Stimulated activated CD4-positive, alpha-beta T cell treated with anti-CD3 and anti-CD28 coated beads, TNF-alpha, amount 100 ng/mL, for 1 hour (primary cell): Measurements from ENCODE around the gene PAX2.

Source experiments
- DNase-seq, 3 donors: peaks; one replicate each; pipeline ENCODE4 v3.0.0-alpha.2; 2020; ENCODE audit warnings: low read depth in 3 of 3, low spot score in 1 of 3

PAX2 gene

DNA sequence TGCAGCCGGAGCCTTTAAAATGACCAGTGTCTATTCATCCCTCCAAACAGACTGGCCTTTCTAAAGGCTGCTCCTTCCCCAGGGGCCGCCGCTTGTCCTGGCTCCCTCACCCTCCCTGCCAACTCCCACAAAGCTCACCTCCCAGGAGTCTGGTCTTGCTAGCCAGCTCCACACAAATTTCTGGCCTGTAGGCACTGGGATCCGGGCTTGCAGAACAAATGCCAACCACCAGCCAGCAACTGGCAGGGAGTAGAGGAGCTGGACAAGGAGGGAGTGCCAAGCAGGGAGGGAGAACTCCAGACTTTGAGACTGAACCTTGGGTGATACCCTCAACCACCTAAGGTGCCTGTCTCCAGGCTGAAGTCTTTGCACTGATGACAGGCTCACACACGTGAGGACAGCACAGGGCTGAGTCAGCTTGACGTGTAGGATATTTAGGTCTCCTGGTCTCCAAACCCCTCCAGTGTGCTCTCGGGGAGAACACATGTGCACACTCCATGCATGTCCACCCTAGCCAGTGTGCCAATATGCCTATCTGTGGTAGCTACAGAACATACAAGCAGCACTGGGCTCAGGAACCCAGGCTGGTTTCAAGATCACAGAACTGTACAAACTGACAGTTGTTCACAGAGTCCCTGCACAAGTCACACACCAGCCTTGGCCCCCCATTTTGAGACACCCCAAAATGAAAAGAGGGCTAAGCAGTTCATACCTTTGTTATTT lies 6.0 kb downstream of the PAX2 start:
- DNase-seq = no peak

DNA sequence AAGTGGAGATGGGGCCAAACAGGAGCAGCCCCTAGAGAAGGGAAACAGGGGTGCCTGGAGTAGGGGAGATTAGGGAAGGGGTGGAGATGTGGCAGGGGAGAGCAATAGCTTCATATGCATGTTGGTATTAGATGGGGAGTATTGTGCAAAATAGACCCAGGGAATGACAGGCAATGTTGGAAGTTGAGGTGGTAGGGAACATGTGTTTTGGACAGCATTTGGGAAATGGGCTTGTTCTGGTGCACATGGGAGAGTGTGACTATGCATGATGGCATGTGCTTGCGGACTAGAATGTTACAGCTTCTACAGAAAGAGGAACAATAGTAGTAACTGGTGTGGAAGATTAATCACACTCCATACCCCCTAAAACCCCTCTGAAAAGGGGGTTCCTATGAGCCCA lies 10.4 kb downstream of the PAX2 start:
- no peak for DNase-seq

- DNase-seq = no peak
Measured at GRCh38 chr10:100759331-100759730, 13.9 kb downstream of the PAX2 start.

- DNase-seq = no peak
Measured at GRCh38 chr10:100760726-100761125, 15.3 kb downstream of the PAX2 start.

DNA sequence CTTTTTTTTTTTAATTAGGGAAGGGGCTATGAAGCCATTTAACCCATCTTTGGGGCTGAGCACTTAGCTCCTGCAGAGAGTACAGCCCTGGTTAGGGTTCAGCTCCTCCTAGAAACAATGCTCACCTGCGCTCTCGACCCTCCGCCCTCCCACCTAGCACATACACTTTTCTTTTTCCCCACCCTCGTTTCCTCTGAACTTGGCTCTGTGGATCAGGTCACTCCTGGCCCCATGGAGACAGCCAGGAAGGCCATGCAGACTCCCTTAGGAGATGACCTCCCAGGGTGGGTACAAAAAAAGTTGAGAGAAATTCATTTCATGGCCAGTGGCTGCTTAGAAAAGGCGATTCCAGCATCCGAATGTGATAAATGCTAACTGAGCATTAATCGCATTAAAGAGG lies 15.8 kb downstream of the PAX2 start:
- DNase-seq = no peak

GRCh38 chr10:100763043-100763747 lies 17.8 kb downstream of the PAX2 start:
- DNase-seq = no peak

- DNase-seq = no peak
Measured at GRCh38 chr10:100766693-100767421, 21.5 kb downstream of the PAX2 start.

DNA sequence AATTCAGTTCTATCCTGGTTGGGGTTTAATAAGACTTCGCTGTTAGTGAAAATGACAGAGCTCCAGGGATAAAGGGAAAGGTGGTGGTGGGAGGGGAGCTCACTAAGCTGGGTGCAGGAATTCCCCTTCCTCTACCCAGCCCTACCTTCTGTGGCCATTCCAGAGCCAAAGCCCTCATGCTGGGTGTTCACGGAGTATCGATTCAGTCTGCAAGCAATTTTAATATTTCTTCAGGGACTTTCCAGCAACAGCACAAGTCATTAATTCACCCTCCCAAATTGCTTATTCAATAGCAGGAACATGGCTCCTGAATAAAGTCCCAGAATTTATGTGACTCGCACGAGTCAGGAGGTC lies 22.0 kb downstream of the PAX2 start:
- no peak for DNase-seq

DNA sequence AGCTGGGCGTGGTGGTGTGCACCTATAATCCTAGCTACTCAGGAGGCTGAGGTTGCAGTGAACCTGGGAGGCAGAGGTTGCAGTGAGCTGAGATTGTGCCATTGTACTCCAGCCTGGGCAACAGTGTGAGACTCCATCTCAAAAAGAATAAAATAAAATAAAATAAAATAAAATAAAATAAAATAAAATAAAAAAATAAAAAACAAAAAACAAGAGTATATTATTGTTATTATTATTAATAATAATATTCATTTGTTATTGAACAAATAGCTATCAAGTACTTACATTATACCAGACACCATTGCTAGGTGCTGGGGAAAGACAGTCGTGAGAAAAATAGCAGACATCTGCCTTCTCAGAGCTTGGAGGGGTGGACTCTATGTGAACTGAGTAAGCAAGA lies 24.1 kb downstream of the PAX2 start:
- DNase-seq = no peak

DNA sequence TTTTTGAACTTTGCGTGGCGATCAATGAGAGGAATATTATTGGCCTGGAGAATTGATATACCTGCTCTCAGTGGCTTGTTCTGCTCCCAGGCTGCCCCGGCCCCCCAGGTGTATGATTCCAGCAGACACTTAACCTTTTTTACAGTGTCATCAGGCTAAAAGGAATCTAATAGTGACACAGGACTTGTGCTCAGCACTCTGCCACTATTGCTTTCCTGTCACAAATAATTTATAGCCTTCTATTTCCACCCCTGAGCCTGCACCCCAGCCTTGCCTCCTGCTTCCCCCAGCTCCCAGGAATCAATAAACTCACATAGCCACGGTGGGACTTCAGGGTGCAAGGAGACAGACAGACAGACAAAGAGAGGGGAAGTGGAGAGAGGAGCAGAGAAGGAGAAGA lies 28.3 kb downstream of the PAX2 start:
- DNase-seq = no peak

DNA sequence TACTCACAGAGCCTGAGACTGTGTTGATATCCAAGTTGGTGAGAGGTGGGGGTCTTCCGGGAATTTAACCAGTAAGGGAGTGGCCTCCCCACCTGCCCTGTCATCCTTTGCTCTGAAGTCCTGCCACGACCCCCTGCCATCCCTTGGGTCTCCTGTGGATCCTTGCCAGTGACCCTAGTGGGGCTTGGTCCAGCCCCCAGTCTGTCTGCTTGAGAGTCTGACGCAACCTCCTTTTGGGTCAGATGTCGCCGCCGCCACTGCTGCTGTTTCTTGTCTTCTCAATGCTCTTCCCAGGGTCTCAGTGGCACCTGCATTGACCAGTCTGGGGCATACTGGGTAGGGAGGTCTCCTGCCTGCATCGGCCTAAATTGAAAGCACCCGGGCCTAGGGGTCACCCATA lies 28.8 kb downstream of the PAX2 start:
- no peak for DNase-seq

- DNase-seq = no peak
Measured at GRCh38 chr10:100774876-100775275, 29.5 kb downstream of the PAX2 start.

DNA sequence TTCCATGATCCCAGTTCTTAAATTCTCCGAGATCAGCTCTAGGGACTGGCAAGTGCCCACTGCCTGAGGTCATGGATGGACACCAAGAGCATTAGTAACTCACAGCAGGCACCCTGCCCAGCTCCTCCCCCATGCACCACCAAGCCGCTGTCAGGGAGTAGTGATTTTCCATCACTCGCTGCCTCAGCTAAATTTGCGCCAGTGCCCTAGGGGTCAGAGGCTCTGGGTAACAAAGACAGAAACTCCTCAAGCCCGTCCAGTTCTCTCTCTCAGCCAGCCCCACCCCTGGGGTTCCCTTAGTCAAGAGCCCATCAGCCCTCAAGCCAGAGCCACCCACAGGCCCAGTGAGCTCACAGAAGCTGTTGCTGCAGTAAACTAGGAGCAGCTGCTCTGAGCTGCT lies 30.0 kb downstream of the PAX2 start:
- no peak for DNase-seq

DNA sequence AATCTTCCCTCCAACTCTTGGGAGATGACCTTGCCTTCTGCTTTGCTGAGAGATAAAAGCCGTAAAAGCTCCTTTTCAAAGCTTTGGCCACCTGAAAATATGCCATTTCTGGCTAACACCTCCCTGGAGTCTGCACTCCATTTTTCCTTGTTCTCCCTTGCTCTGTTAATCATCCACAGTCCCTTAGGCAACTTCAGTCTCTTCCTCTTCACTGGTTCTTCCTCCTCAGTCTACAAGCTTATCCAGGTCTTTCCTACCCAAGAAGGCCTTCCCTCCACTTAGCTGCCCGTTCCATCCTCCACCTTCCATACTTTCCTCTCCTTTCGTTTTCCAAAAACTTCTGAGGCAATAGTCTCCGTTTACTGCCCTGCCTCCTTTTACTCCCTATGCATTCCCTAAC lies 30.5 kb downstream of the PAX2 start:
- DNase-seq = no peak

GRCh38 chr10:100776671-100777070 lies 31.3 kb downstream of the PAX2 start:
- DNase-seq = no peak

DNA sequence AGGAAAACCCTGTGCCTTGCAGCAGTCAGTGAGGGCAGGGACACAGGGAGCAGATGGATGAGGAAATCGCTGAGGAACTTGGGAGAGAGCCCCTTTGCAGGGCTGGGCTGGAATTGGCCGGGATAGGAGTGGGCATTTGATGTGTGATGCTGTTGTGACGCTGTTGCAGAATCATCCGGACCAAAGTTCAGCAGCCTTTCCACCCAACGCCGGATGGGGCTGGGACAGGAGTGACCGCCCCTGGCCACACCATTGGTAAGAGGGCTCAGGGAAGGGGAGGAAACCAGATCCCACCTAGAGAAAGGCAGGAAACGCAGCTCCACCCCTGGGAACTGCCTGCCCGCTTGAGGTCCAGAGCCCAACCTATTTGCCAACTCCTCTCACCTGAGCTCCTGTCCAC lies 33.9 kb downstream of the PAX2 start:
- DNase-seq = no peak

- DNase-seq = no peak
Measured at GRCh38 chr10:100780324-100780723, 34.9 kb downstream of the PAX2 start.

GRCh38 chr10:100781145-100781665 lies 35.8 kb downstream of the PAX2 start:
- DNase-seq = no peak

DNA sequence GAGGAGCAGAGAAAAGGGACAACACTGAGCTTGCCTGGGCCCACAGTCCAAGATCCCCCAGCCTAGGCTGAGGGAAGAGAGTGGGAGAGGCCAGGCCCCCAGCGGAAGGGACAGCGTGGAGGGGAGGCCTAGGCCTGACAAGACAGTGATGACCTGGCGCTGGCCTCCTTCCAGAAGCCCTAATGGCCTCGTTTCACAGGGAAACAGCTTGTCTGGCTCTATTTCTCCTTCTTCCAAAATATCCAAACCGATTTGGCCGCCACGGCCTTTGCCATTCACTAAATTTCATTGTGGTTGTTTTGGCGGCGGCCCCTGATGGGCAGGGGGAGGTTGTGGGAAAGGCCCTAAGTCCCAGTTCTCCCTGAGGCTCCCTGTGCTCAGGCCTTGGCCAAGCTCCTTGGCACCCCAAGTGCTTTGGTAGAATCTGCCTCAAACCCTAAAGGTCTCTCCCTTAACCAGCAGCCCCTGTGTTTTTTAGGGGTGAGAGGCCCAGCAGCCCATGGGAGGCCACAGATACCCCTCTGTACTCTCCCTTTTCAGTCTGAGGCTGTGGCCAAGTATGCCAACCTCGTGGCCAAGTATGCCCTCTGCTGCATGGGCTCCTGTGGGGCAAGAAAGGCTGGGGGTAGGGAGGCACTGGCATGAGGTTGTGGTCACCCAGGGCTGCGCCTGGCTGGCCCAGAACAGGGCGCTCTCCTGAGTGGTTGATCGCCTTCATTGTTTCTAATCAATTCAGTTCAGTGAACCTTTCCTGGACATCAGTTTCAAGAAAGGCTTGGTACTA lies 37.3 kb downstream of the PAX2 start:
- no peak for DNase-seq

DNA sequence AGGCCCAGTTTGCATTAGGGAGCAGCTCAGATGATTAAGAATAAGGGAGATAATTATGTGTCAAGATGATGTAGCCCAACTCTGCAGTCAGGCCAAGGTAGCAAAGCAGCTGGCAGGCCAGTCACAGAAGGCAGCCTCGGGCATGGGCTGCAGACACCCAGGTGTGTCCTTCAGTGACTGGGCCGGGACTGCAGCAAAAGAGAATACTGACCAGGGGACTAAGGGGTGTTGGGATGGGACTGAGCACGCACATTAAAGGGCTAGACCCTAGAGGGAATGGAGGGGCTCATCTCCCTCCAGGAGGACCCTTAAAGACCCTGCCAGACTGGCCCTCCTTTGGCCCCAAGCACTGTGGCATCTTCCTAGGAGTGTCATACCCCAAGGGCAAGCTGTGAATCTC lies 38.7 kb downstream of the PAX2 start:
- DNase-seq = no peak

- no peak for DNase-seq
Measured at GRCh38 chr10:100786591-100786990, 41.2 kb downstream of the PAX2 start.
